Left lung (tissue), 10 donors: ENCODE results near the gene GOLGA2. TPM values are rescaled to one million over a fixed set of nuclear protein-coding genes. Genes with fewer than 3 reads are reported as not detected.
"Not testable (repeated sequence)": the region's sequence is repeated elsewhere in the genome, so short reads cannot be mapped to it uniquely, and the experiment has no call there.

Experiments
- ATAC-seq: fragments of 200-7000 bp; cut with Tn5 transposase; one replicate; pipeline ENCODE4 v1.9.1; 2020; ENCODE audit warnings: moderate library complexity
- DNase-seq, 4 donors: peaks; one replicate each; pipeline ENCODE4 v3.0.0-alpha.2; 2013 to 2020
- H3K27ac ChIP-seq, 2 donors: fragments of 200-600 bp; sonication (generic) in 1 of 2; one replicate each; pipeline versions ENCODE4 v1.5.0 to v1.8.0; 2020 to 2021
- H3K27me3 ChIP-seq, 2 donors: fragments of 200-600 bp; sonication (generic) in 1 of 2; one replicate each; pipeline versions ENCODE4 v1.5.0 to v1.8.0; 2020 to 2021
- H3K36me3 ChIP-seq, 2 donors: fragments of 200-600 bp; sonication (generic) in 1 of 2; one replicate each; pipeline versions ENCODE4 v1.5.0 to v1.8.0; 2020 to 2021
- H3K4me1 ChIP-seq, 2 donors: fragments of 200-600 bp; one replicate each; pipeline ENCODE4 v1.8.0; 2021
- H3K4me3 ChIP-seq, 2 donors: fragments of 200-600 bp; sonication (generic) in 1 of 2; one replicate each; pipeline versions ENCODE4 v1.5.0 to v1.8.0; 2020 to 2021; ENCODE audit warnings: mild to moderate bottlenecking in 1 of 2
- H3K9me3 ChIP-seq, 2 donors: fragments of 200-600 bp; sonication (generic) in 1 of 2; one replicate each; pipeline versions ENCODE4 v1.5.0 to v1.8.0; 2020 to 2021
- CTCF ChIP-seq, 2 donors: fragments of 200-600 bp; sonication (generic) in 1 of 2; IDR thresholded peaks; one replicate each; pipeline versions ENCODE4 v1.5.0 to v1.8.0; 2021; ENCODE audit warnings: antibody characterized with exemption in 2 of 2
- intact Hi-C, 2 donors: fragments of 100-400 bp; cut with DNase I; formaldehyde crosslinking; loops; one replicate each; pipeline versions ENCODE4 v1.11.2 to v1.14.2; 2022
- polyA plus RNA-seq, 6 donors: library from polyadenylated mRNA; unstranded; fragments of 120-200 nt; gene quantifications; one replicate each; pipeline ENCODE4 v1.2.1, GENCODE V29; 2013; ENCODE audit not compliant: insufficient read length in 6 of 6
- total RNA-seq, 2 donors: library from RNA; stranded (reverse); fragmentation: NEBNext Ultra II Directional; extraction: Animal tissue kit (Norgen Biotek cat#: 25700); gene quantifications; one replicate each; pipeline ENCODE4 v1.2.1, GENCODE V29; 2021
- donor health status: DM: no; HTN: yes; CAD: no.
- donor health status: DM: no; HTN: no; CAD: no.

GOLGA2 gene
- total and polyA plus RNA-seq, 8 donors: 97.2 to 163 (median 117) TPM

- intact Hi-C loops: no loop called here
These were observed 6.7 kb upstream of the GOLGA2 start for GRCh38 chr9:128282500-128282899.

GRCh38 chr9:128280084-128280622, 4.3 kb upstream of the GOLGA2 start:
- Histone ChIP-seq H3K27ac (peak overlapping the region in 1 of 2 donors; percentile 65), H3K36me3 (no peaks in the 10 kb centered on the region), H3K4me1 (peaks cover 5 to 26% of the 10 kb centered on the region in 2 donors), H3K9me3 (no peaks in the 10 kb centered on the region), H3K4me3 (no peak overlapping the region), H3K27me3 (no peaks in the 10 kb centered on the region)
- no peak for DNase-seq
- TF ChIP-seq CTCF (IDR thresholded peaks at IDR 0.05): no peak
- no peak for ATAC-seq
- intact Hi-C loops: no loop called here

More at GRCh38 chr9:128282500-128282899, 6.7 kb upstream of the GOLGA2 start:
- H3K36me3 ChIP-seq: peaks cover 0 to 16% of the 10 kb centered on the region in 2 donors
- DNase-seq (no peak), ATAC-seq (no peak)
- H3K4me3 ChIP-seq: no peak overlapping the region
- no peaks in the 10 kb centered on the region for H3K9me3 ChIP-seq
- no peak for TF ChIP-seq CTCF (IDR thresholded peaks at IDR 0.05)
- no peak overlapping the region for H3K27ac ChIP-seq
- no peaks in the 10 kb centered on the region for H3K27me3 ChIP-seq
- H3K4me1 ChIP-seq: peaks cover 0 to 12% of the 10 kb centered on the region in 2 donors

GRCh38 chr9:128279088-128280073, 3.6 kb upstream of the GOLGA2 start:
- H3K27ac ChIP-seq: peak overlapping the region; percentile 48 to 65

GRCh38 chr9:128276574-128277270, 915 bp upstream of the GOLGA2 start:
- DNase-seq: peak in 2 of 4 donors; percentile 50 to 69
- TF ChIP-seq CTCF (IDR thresholded peaks at IDR 0.05): no peak
- H3K27ac ChIP-seq: peak overlapping the region; percentile 74 to 81
- peaks cover 12 to 41% of the 10 kb centered on the region in 2 donors for H3K4me1 ChIP-seq
- peak overlapping the region; percentile 48 to 96 for H3K4me3 ChIP-seq
- intact Hi-C loops: no loop called here
- no peaks in the 10 kb centered on the region for H3K27me3 ChIP-seq
- no peaks in the 10 kb centered on the region for H3K9me3 ChIP-seq
- ATAC-seq: peak; percentile 26
- peaks cover 0 to 21% of the 10 kb centered on the region in 2 donors for H3K36me3 ChIP-seq

More at GRCh38 chr9:128279088-128280073, 3.6 kb upstream of the GOLGA2 start:
- H3K4me3 ChIP-seq, H3K36me3 ChIP-seq, intact Hi-C loops, H3K9me3 ChIP-seq, H3K27me3 ChIP-seq, ATAC-seq: not testable (repeated sequence)
- peak in 1 of 4 donors; percentile 16 for DNase-seq
- H3K4me1 ChIP-seq: peaks cover 9 to 33% of the 10 kb centered on the region in 2 donors

- intact Hi-C loops: no loop called here
- Histone ChIP-seq H3K4me1 (peaks cover 12 to 41% of the 10 kb centered on the region in 2 donors), H3K27me3 (no peaks in the 10 kb centered on the region), H3K4me3 (peak within 1 kb of the TSS; percentile 96 to 97), H3K27ac (peak within 1 kb of the TSS; percentile 81 to 86), H3K9me3 (no peaks in the 10 kb centered on the region), H3K36me3 (peaks cover 0 to 27% of the 10 kb centered on the region in 2 donors)
- ATAC-seq: peak; percentile 96
- TF ChIP-seq CTCF (IDR thresholded peaks at IDR 0.05): no peak
- peak; percentile 98 to 100 (median 100) for DNase-seq
These were observed 284 bp upstream of the GOLGA2 start, which contains the start of gene SWI5 for GRCh38 chr9:128276008-128276573. Gene SWI5 (plus strand): TSS chr9:128276276.
